ENCODE data around the gene ZFPM1. TPM values are rescaled to one million over a fixed set of nuclear protein-coding genes. Genes with fewer than 3 reads are reported as not detected.

ZFPM1 gene
- total and polyA plus RNA-seq, 2 of the 8 experiments (the other 6 are each of a cell fraction or from before 2014, with no cell fraction given) = 0.74 to 4.8 TPM

GRCh38 chr16:88524274-88524972 is 71.3 kb downstream of the ZFPM1 start:
- CTCF ChIA-PET (ENCODE audit: partially characterized antibody) = interaction anchor here (1.1 to 4.6 kb wide), 2 partner anchors 62 to 80 kb away, joined by 3 to 21 read pairs; no protein-coding TSS in a partner anchor
- H3K9me3 ChIP-seq (ENCODE audit: insufficient read depth in 2 of 2, low read depth in 1 of 2, low read length in 1 of 2) = no peaks in the 10 kb centered on the region
- H3K9ac ChIP-seq (replicated peaks in 1 of 4; ENCODE audit: extremely low read depth in 1 of 4, low read depth in 3 of 4, low read length in 3 of 4) = no peak overlapping the region
- H4K20me1 ChIP-seq (replicated peaks in 1 of 2; ENCODE audit: control insufficient read depth in 1 of 2, insufficient read depth in 2 of 2, low read length in 2 of 2) = peaks cover 1 to 11% of the 10 kb centered on the region in 2 experiments
- no peak overlapping the region for H3K18ac ChIP-seq (ENCODE audit: extremely low read depth, low read length)
- H4K5ac ChIP-seq (ENCODE audit: insufficient read length, low read depth, low read length) = no peak overlapping the region
- H2BK5ac ChIP-seq (ENCODE audit: low read depth, low read length) = no peak overlapping the region
- H4K8ac ChIP-seq (ENCODE audit: extremely low read depth, insufficient read depth, low read length) = 0 out of 2 replicates have a peak overlapping the region, but pooled peaks have one; percentile 14
- DNase-seq (ENCODE audit: low read depth in 1 of 2, low spot score in 2 of 2) (no peak), FAIRE-seq (no peak)
- H3K79me1 ChIP-seq (ENCODE audit: low read depth, low read length) = no peaks in the 10 kb centered on the region
- H3K27ac ChIP-seq (ENCODE audit: low read depth, low read length) = no peak overlapping the region
- H3K4ac ChIP-seq (replicated peaks; ENCODE audit: insufficient read length, low read depth, low read length) = no peak overlapping the region
- H2AFZ ChIP-seq (ENCODE audit: low read length) = no peak overlapping the region
- POLR2A ChIA-PET (ENCODE audit: partially characterized antibody) = interaction anchor here (1.2 kb wide), 1 partner anchor 14 kb away, joined by 4 read pairs; no protein-coding TSS in a partner anchor
- H3K23me2 ChIP-seq (ENCODE audit: low read depth, low read length) = peaks cover 16% of the 10 kb centered on the region; the same call in 1 of the 2 replicates
- WGBS, 2 experiments (ENCODE audit: extremely low coverage in 1 of 2, insufficient coverage in 1 of 2, insufficient read length in 1 of 2, insufficient replicate concordance in 2 of 2, low coverage in 1 of 2, low lambda C conversion rate in 2 of 2, missing lambda C conversion rate in 1 of 2) = 85% methylated on average over 17 of the region's 18 CpGs; no CpG with 5 or more reads in 1 of the 2 experiments
- H3K4me2 ChIP-seq (ENCODE audit: insufficient read depth in 1 of 2, low read depth in 2 of 2, low read length in 2 of 2) = no peak overlapping the region
- TF ChIP-seq SIX5 (IDR thresholded peaks at IDR 0.05; ENCODE audit: low read depth, low read length) (no peak), PHF8 (conservative IDR thresholded peaks at IDR 0.05; ENCODE audit: low read depth, low read length) (no peak), SUZ12 (IDR thresholded peaks at IDR 0.05; ENCODE audit: low read length) (no peak), SP4 (IDR thresholded peaks at IDR 0.05; ENCODE audit: low read length) (no peak), SAP30 (IDR thresholded peaks at IDR 0.05; ENCODE audit: insufficient read depth, insufficient replicate concordance, low read length) (no peak)
- no peaks in the 10 kb centered on the region for H3K79me2 ChIP-seq (ENCODE audit: control insufficient read depth in 1 of 2, insufficient read depth in 2 of 2, low read length in 2 of 2)
- no peaks in the 10 kb centered on the region for H3K27me3 ChIP-seq (replicated peaks in 1 of 4; ENCODE audit: control insufficient read depth in 3 of 4, extremely low read depth in 1 of 4, insufficient read depth in 3 of 4, low read length in 3 of 4)
- H3K56ac ChIP-seq (replicated peaks; ENCODE audit: insufficient read length, low read depth, low read length) = no peak overlapping the region
- no peak overlapping the region for H2AK5ac ChIP-seq (ENCODE audit: low read depth, low read length)
- no peak overlapping the region for H4K91ac ChIP-seq (replicated peaks; ENCODE audit: insufficient read length, low read length)
- H3K36me3 ChIP-seq (ENCODE audit: control insufficient read depth in 2 of 4, insufficient read depth in 4 of 4, low read length in 3 of 4) = no peaks in the 10 kb centered on the region
- H3K4me1 ChIP-seq (replicated peaks in 1 of 4; ENCODE audit: control insufficient read depth in 3 of 4, insufficient read depth in 4 of 4, low read length in 3 of 4) = peaks cover 0 to 15% (median 7%) of the 10 kb centered on the region in 4 experiments; a peak in 5 of 7 replicates
- H2BK15ac ChIP-seq (ENCODE audit: low read length) = no peak overlapping the region
- H2BK12ac ChIP-seq (ENCODE audit: low read depth, low read length) = peak overlapping the region; percentile 50; the same call in 1 of the 2 replicates
- H3K4me3 ChIP-seq (ENCODE audit: extremely low read depth in 1 of 4, insufficient read depth in 2 of 4, low read depth in 3 of 4, low read length in 4 of 4) = no peak overlapping the region
- H3K23ac ChIP-seq (ENCODE audit: insufficient read length) = no peak overlapping the region
- H2BK20ac ChIP-seq (ENCODE audit: low read length) = no peak overlapping the region
- H2BK120ac ChIP-seq (replicated peaks; ENCODE audit: low read depth, low read length) = no peak overlapping the region
- no peak overlapping the region for H3K14ac ChIP-seq (ENCODE audit: insufficient read length)
